Neutrophil (primary cell): ENCODE measurements around the gene MRGPRD.

ENCODE experiments used
- H3K27ac ChIP-seq: fragments of 200-600 bp; sonication (generic); 2 replicates; pipeline ENCODE4 v1.5.1; 2016; ENCODE audit warnings: mild to moderate bottlenecking, moderate library complexity
- H3K27me3 ChIP-seq: fragments of 200-600 bp; sonication (generic); 2 replicates; pipeline ENCODE4 v1.6.0; 2016; ENCODE audit warnings: mild to moderate bottlenecking
- H3K36me3 ChIP-seq: fragments of 200-600 bp; sonication (generic); 2 replicates; pipeline ENCODE4 v1.5.1; 2017
- H3K4me1 ChIP-seq, 2 experiments: fragments of 200-600 bp in 1 of 2; sonication (generic) in 1 of 2; 1 replicate in 1 of 2; 2 replicates in 1 of 2; pipeline versions ENCODE4 v1.5.1 to v1.6.1; 2013 to 2016; ENCODE audit warnings: low read depth in 1 of 2, low read length in 1 of 2, mild to moderate bottlenecking in 1 of 2, moderate library complexity in 1 of 2; ENCODE audit not compliant: control insufficient read depth in 1 of 2, insufficient read depth in 1 of 2
- H3K4me3 ChIP-seq, 2 experiments: fragments of 200-600 bp in 1 of 2; sonication (generic) in 1 of 2; 1 replicate in 1 of 2; 2 replicates in 1 of 2; pipeline ENCODE4 v1.5.1; 2013 to 2016; ENCODE audit warnings: low read depth in 1 of 2, low read length in 1 of 2, mild to moderate bottlenecking in 1 of 2, moderate library complexity in 1 of 2
- H3K9me3 ChIP-seq: fragments of 200-600 bp; sonication (generic); 2 replicates; pipeline ENCODE4 v1.5.1; 2016
- CTCF ChIP-seq: fragments of 200-600 bp; sonication (generic); IDR thresholded peaks from 2 replicates; pipeline ENCODE4 v1.5.1; 2016; ENCODE audit warnings: antibody characterized with exemption

MRGPRD gene

DNA sequence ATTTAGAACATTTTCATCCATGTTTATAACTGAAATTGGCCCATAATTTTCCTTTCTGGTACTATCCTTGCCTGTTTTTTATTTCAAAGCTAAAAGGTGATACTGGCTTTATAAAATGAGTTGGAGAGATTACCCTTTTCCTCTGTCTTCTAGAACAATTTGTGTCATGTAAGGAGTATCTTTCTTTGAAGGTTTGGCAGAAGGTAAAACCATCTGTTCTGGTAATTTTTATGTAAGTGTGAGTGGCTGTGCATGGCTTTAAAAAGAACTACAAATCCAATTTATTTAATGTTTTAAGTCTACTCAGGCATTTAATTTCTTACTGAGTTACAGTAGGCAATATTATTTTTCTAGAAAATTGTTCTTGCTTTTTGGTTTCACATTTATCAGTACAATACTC lies 7.7 kb upstream of the MRGPRD start:
- no peak for TF ChIP-seq CTCF
- no peaks in the 10 kb centered on the region for H3K4me1 ChIP-seq
- H3K27me3 ChIP-seq, result peaks cover 74% of the 10 kb centered on the region
- no peaks in the 10 kb centered on the region for H3K36me3 ChIP-seq
- H3K9me3 ChIP-seq, result no peaks in the 10 kb centered on the region
- H3K4me3 ChIP-seq, result no peak overlapping the region
- no peak overlapping the region for H3K27ac ChIP-seq

DNA sequence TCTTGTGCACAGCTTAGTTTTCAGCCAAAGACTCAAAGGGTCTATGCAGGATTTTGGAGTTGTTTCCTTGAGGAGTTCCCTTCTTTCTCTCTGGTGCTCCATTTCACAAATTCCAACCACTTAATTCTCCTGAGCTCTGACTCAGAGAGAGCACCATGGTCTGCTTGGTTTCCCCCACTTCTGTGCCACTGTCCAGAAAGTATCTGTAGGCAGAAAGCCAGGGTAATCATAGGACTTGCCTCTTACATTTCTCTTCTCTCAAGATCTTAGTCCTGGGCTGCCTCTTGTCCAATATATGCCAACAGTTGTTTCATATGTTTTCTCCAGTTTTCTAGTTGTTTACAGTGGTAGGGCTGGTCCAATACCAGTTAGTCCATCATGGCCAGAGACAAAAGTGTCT lies 6.4 kb upstream of the MRGPRD start:
- Histone ChIP-seq H3K9me3 (no peaks in the 10 kb centered on the region), H3K36me3 (no peaks in the 10 kb centered on the region), H3K27ac (no peak overlapping the region), H3K4me3 (no peak overlapping the region), H3K4me1 (no peaks in the 10 kb centered on the region), H3K27me3 (peaks cover 74% of the 10 kb centered on the region)
- TF ChIP-seq CTCF, result no peak

DNA sequence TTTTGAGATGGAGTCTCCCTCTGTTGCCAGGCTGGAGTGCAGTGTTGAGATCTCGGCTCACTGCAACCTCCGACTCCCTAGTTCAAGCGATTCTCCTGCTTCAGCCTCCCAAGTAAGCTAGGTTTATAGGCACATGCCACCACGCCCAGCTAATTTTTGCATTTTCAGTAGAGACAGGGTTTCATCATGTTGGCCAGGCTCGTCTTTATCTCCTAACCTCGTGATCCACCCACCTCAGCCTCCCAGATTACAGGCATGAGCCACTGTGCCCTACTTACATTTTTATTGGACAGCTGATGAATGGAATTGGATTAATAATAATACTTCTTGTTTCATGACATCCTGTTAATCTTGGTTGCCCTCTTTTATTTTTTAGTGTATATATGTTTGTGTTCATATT lies 3.0 kb upstream of the MRGPRD start:
- no peak for TF ChIP-seq CTCF
- Histone ChIP-seq H3K4me3 (no peak overlapping the region), H3K9me3 (no peaks in the 10 kb centered on the region), H3K36me3 (no peaks in the 10 kb centered on the region), H3K27me3 (peaks cover 65% of the 10 kb centered on the region), H3K27ac (no peak overlapping the region), H3K4me1 (no peaks in the 10 kb centered on the region)

GRCh38 chr11:68982134-68982533 lies 1.3 kb upstream of the MRGPRD start:
- Histone ChIP-seq H3K27me3 (peaks cover 65% of the 10 kb centered on the region), H3K27ac (no peak overlapping the region), H3K36me3 (no peaks in the 10 kb centered on the region), H3K4me3 (no peak overlapping the region), H3K4me1 (no peaks in the 10 kb centered on the region), H3K9me3 (no peaks in the 10 kb centered on the region)
- TF ChIP-seq CTCF, result no peak

- H3K4me1 ChIP-seq, result no peaks in the 10 kb centered on the region
- H3K9me3 ChIP-seq, result no peaks in the 10 kb centered on the region
- H3K27ac ChIP-seq, result no peak overlapping the region
- TF ChIP-seq CTCF, result no peak
- peaks cover 63% of the 10 kb centered on the region for H3K27me3 ChIP-seq
- H3K4me3 ChIP-seq, result no peak overlapping the region
- no peaks in the 10 kb centered on the region for H3K36me3 ChIP-seq
These were observed 633 bp downstream of the MRGPRD start for GRCh38 chr11:68979931-68980775.
